IMR-90 (cell line): Measurements from ENCODE around the gene RUNX3. TPM values are rescaled to one million over a fixed set of nuclear protein-coding genes. Genes with fewer than 3 reads are reported as not detected.

ENCODE experiments used
- ATAC-seq: fragments of 200-7000 bp; cut with Tn5 transposase; 2 replicates; pipeline ENCODE4 v1.9.1; 2020; ENCODE audit warnings: low read depth, mild to moderate bottlenecking, moderate library complexity
- BruUV-seq: library from RNA; stranded (reverse); fragments of 400-500 nt; replicated peaks from 2 replicates; lab custom pipeline; 2021; lab: Mats Ljungman, UMichigan
- CTCF ChIA-PET: fragments of 300-600 bp; formaldehyde crosslinking; extraction: SDS; loops from one replicate; lab custom pipeline; 2021; ENCODE audit warnings: antibody characterized with exemption; lab: Yijun Ruan, JAX
- POLR2A ChIA-PET: fragments of 300-600 bp; sonication (Branson Sonifier 250); formaldehyde crosslinking; loops from one replicate; lab custom pipeline; 2022; ENCODE audit warnings: antibody characterized with exemption; ENCODE audit not compliant: unreplicated experiment; lab: Charles Lee
- DNase-seq: peaks from one replicate; pipeline ENCODE4 v3.0.0; 2013
- H2AFZ ChIP-seq: replicated peaks from 2 replicates; pipeline ENCODE3; 2013; ENCODE audit warnings: low read length, mild to moderate bottlenecking; ENCODE audit not compliant: poor library complexity
- H2AK5ac ChIP-seq: 2 replicates; pipeline ENCODE4 v1.6.1; 2013; ENCODE audit warnings: low read depth, low read length, inconsistent platforms
- H2AK9ac ChIP-seq: replicated peaks from 2 replicates; pipeline ENCODE3; 2013; ENCODE audit warnings: mild to moderate bottlenecking, low read depth, low read length, moderate library complexity; ENCODE audit not compliant: poor library complexity
- H2BK120ac ChIP-seq: 2 replicates; pipeline ENCODE4 v1.6.1; 2013; ENCODE audit warnings: low read depth, low read length, inconsistent platforms
- H2BK15ac ChIP-seq: 3 replicates; pipeline ENCODE4 v1.6.1; 2013; ENCODE audit warnings: low read depth, low read length, inconsistent platforms
- H2BK20ac ChIP-seq: 2 replicates; pipeline ENCODE4 v1.6.1; 2013; ENCODE audit warnings: low read depth, mild to moderate bottlenecking, inconsistent platforms, low read length, moderate library complexity
- H2BK5ac ChIP-seq: 2 replicates; pipeline ENCODE4 v1.6.1; 2013; ENCODE audit warnings: mild to moderate bottlenecking, low read depth, low read length, inconsistent platforms; ENCODE audit not compliant: poor library complexity, severe bottlenecking
- H3K14ac ChIP-seq: replicated peaks from 2 replicates; pipeline ENCODE4 v1.6.1; 2013; ENCODE audit warnings: low read depth, low read length, inconsistent platforms
- H3K18ac ChIP-seq: 2 replicates; pipeline ENCODE4 v1.6.1; 2013; ENCODE audit warnings: low read depth, low read length, control low read depth
- H3K23ac ChIP-seq: 2 replicates; pipeline ENCODE4 v1.6.1; 2013; ENCODE audit warnings: low read depth, low read length, inconsistent platforms
- H3K27ac ChIP-seq: 2 replicates; pipeline ENCODE4 v1.5.1; 2013; ENCODE audit warnings: mild to moderate bottlenecking, control low read depth, low read length; ENCODE audit not compliant: insufficient read depth
- H3K27me3 ChIP-seq: 2 replicates; pipeline ENCODE4 v1.6.1; 2013; ENCODE audit warnings: low read length; ENCODE audit not compliant: control insufficient read depth, insufficient read depth
- H3K36me3 ChIP-seq: 2 replicates; pipeline ENCODE4 v1.6.1; 2013; ENCODE audit warnings: low read length, mixed read lengths; ENCODE audit not compliant: control insufficient read depth, insufficient read depth
- H3K4ac ChIP-seq: 2 replicates; pipeline ENCODE4 v1.6.1; 2013; ENCODE audit warnings: low read depth, low read length, inconsistent platforms
- H3K4me1 ChIP-seq: 2 replicates; pipeline ENCODE4 v1.6.1; 2013; ENCODE audit warnings: low read length, mixed read lengths; ENCODE audit not compliant: control insufficient read depth, insufficient read depth
- H3K4me2 ChIP-seq: 2 replicates; pipeline ENCODE4 v1.6.1; 2013; ENCODE audit warnings: low read depth, mild to moderate bottlenecking, control low read depth, low read length, moderate library complexity
- H3K4me3 ChIP-seq: 2 replicates; pipeline ENCODE4 v1.5.1; 2013; ENCODE audit warnings: low read depth, mild to moderate bottlenecking, control low read depth, low read length, moderate library complexity; ENCODE audit not compliant: insufficient read depth
- H3K56ac ChIP-seq: 2 replicates; pipeline ENCODE4 v1.6.1; 2013; ENCODE audit warnings: low read length, inconsistent platforms; ENCODE audit not compliant: insufficient read depth; ENCODE audit errors: extremely low read depth
- H3K79me1 ChIP-seq, 2 experiments: 2 replicates each; pipeline ENCODE4 v1.6.1; 2013; ENCODE audit warnings: low read length in 2 of 2, inconsistent platforms in 1 of 2, low read depth in 1 of 2
- H3K9ac ChIP-seq: 2 replicates; pipeline ENCODE4 v1.6.1; 2013; ENCODE audit warnings: low read depth, low read length, control low read depth
- H3K9me1 ChIP-seq: 2 replicates; pipeline ENCODE4 v1.6.1; 2013; ENCODE audit warnings: low read length, inconsistent platforms; ENCODE audit not compliant: insufficient read depth
- H3K9me3 ChIP-seq: 2 replicates; pipeline ENCODE4 v1.6.1; 2013; ENCODE audit warnings: low read length; ENCODE audit not compliant: control insufficient read depth, insufficient read depth
- H4K20me1 ChIP-seq: 2 replicates; pipeline ENCODE4 v1.6.1; 2013; ENCODE audit warnings: low read length, inconsistent platforms; ENCODE audit not compliant: insufficient read depth
- H4K5ac ChIP-seq: 2 replicates; pipeline ENCODE4 v1.6.1; 2013; ENCODE audit warnings: mild to moderate bottlenecking, low read depth, low read length, control low read depth
- H4K8ac ChIP-seq, 2 experiments: 2 replicates each; pipeline ENCODE4 v1.6.1; 2013; ENCODE audit warnings: low read depth in 2 of 2, low read length in 2 of 2, control low read depth in 1 of 2, inconsistent platforms in 1 of 2
- H4K91ac ChIP-seq: 2 replicates; pipeline ENCODE4 v1.6.1; 2013; ENCODE audit warnings: low read depth, low read length, inconsistent platforms; ENCODE audit not compliant: insufficient read depth
- CHD1 ChIP-seq: IDR thresholded peaks from 2 replicates; pipeline ENCODE4 v1.6.1; 2012; ENCODE audit warnings: low read depth, low read length, improper control_type of control experiment
- MXI1 ChIP-seq: IDR thresholded peaks from 2 replicates; pipeline ENCODE4 v1.6.1; 2012; ENCODE audit warnings: low read depth, mild to moderate bottlenecking, low read length, moderate library complexity, borderline replicate concordance
- WGBS, 2 experiments: methylation state at CpG; one replicate each; pipeline versions ENCODE4 v1.1.5 to v1.1.7; 2013; ENCODE audit warnings: missing lambda C conversion rate in 2 of 2; ENCODE audit not compliant: insufficient read length in 1 of 2; ENCODE audit errors: extremely low coverage in 2 of 2; 5-methylcytosine and 5-hydroxymethylcytosine counted together
- dilution Hi-C: fragments of 300-500 bp; cut with HindIII; formaldehyde crosslinking; loops from one replicate; pipeline ENCODE4 v1.14.3; 2018; ENCODE audit warnings: low sequenced_read_pairs; ENCODE audit not compliant: unreplicated experiment
- in situ Hi-C: fragments of 300-500 bp; cut with MboI; formaldehyde crosslinking; loops from 3 replicates; pipeline ENCODE4 v1.14.3; 2019; ENCODE audit warnings: low sequenced_read_pairs, inconsistent platforms, mixed read lengths
- intact Hi-C: fragments of 100-400 bp; cut with micrococcal nuclease; formaldehyde crosslinking; loops from 2 replicates; pipeline ENCODE4 v1.10.0; 2022
- polyA plus RNA-seq, 3 experiments: library from polyadenylated mRNA; depleted of rRNA; stranded (reverse); fragments of >200 nt; gene quantifications; 2 replicates each; pipeline ENCODE4 v1.2.3, GENCODE V29; 2012; ENCODE audit warnings: low replicate concordance in 1 of 3
- total RNA-seq: library from RNA; depleted of rRNA; stranded (reverse); fragments of >200 nt; gene quantifications from 2 replicates; pipeline ENCODE4 v1.2.3, GENCODE V29; 2012

The RUNX3 gene
- total and polyA plus RNA-seq, 2 of the 4 experiments (the other 2 are of a cell fraction), result 0.07 TPM; not detected in 1

DNA sequence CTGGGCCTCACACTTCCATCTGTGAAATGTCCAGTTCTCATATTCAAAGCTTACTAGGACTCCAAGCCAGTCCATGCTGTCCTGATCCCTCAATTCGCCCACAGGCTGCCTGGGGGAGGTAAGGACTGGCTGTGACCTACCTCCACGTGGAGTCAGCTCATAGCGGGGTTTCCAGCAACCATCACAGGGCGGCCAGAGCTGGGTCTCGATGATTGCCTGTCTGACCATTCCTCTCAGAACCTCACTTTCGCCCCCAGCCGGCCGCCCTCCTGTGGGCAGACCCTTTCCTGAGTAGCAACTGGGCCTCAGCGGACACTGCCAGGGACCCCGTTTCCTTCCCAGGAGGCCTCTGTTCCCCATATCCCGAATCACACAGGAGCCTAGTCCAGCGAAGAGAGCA lies 3.4 kb upstream of the RUNX3 start:
- H3K27me3 ChIP-seq, result peaks cover 68% of the 10 kb centered on the region
- intact Hi-C loops, result loop anchor here (2.0 kb wide), 1 partner anchor 271 kb away; no protein-coding TSS in a partner anchor
- peaks cover 11% of the 10 kb centered on the region for H4K20me1 ChIP-seq
- no TSS peak for BruUV-seq
- no peak overlapping the region; the same call in 1 of the 2 replicates for H2AK5ac ChIP-seq
- H4K8ac ChIP-seq, result no peak overlapping the region
- H2BK120ac ChIP-seq, result no peak overlapping the region
- no peak overlapping the region for H3K4me2 ChIP-seq
- no peak overlapping the region for H3K18ac ChIP-seq
- no peak overlapping the region for H2AK9ac ChIP-seq
- ATAC-seq, result no peak
- no peaks in the 10 kb centered on the region for H3K9me1 ChIP-seq
- H3K14ac ChIP-seq, result no peak overlapping the region
- no peaks in the 10 kb centered on the region for H3K36me3 ChIP-seq
- peaks cover 2% of the 10 kb centered on the region; the same call in 1 of the 2 replicates for H3K4me1 ChIP-seq
- dilution Hi-C loops, result no loop called here
- no peak overlapping the region for H3K27ac ChIP-seq
- no peak overlapping the region for H2BK15ac ChIP-seq
- DNase-seq, result no peak
- H2BK5ac ChIP-seq, result no peak overlapping the region
- ChIA-PET POLR2A (interaction anchor here (0.6 kb wide), 1 partner anchor 170 kb away, joined by 5 read pairs; no protein-coding TSS in a partner anchor), CTCF (interaction anchor here (1.1 to 1.2 kb wide), 2 partner anchors 11 to 167 kb away, joined by 3 read pairs; no protein-coding TSS in a partner anchor)
- H3K4me3 ChIP-seq, result no peak overlapping the region
- no peak overlapping the region for H2AFZ ChIP-seq
- in situ Hi-C loops, result loop anchor here (5.0 to 10.0 kb wide), 2 partner anchors 169 to 271 kb away; no protein-coding TSS in a partner anchor
- H2BK20ac ChIP-seq, result 0 out of 2 replicates have a peak overlapping the region, but pooled peaks have one; percentile 49
- peak overlapping the region; percentile 54 for H4K91ac ChIP-seq
- no peak overlapping the region for H3K23ac ChIP-seq
- 100% methylated on average over 1 of the region's 12 CpGs; no CpG with 5 or more reads in 1 of the 2 experiments for WGBS, 2 experiments
- H3K9ac ChIP-seq, result no peak overlapping the region
- H3K4ac ChIP-seq, result no peak overlapping the region; the same call in 1 of the 2 replicates
- H3K9me3 ChIP-seq, result peaks cover under 1% of the 10 kb centered on the region; the same call in 1 of the 2 replicates
- no peaks in the 10 kb centered on the region for H3K79me1 ChIP-seq
- no peak for TF ChIP-seq MXI1
- TF ChIP-seq CHD1, result no peak
- no peak overlapping the region for H4K5ac ChIP-seq
- H3K56ac ChIP-seq, result no peak overlapping the region
